Inflammatory macrophage (primary cell): Measurements from ENCODE around the gene FNDC5.
A peak's percentile ranks its signal among the peaks of the same experiment; 100 is the strongest.

Experiments
- DNase-seq, 2 donors: peaks; one replicate each; pipeline ENCODE4 v3.0.0-alpha.2; 2020 to 2022

The FNDC5 gene

GRCh38 chr1:32883338-32884031 is 12.8 kb upstream of the FNDC5 start:
- no peak for DNase-seq

- no peak for DNase-seq
Measured at GRCh38 chr1:32881871-32882850, 11.4 kb upstream of the FNDC5 start.

- DNase-seq: no peak
Measured at GRCh38 chr1:32881291-32881690, 10.6 kb upstream of the FNDC5 start.

GRCh38 chr1:32878637-32879041 is 7.9 kb upstream of the FNDC5 start:
- DNase-seq: no peak

- no peak for DNase-seq
Measured at GRCh38 chr1:32878183-32878582, 7.5 kb upstream of the FNDC5 start.

GRCh38 chr1:32877211-32878110 is 6.7 kb upstream of the FNDC5 start:
- no peak for DNase-seq

GRCh38 chr1:32876341-32877210 is 5.9 kb upstream of the FNDC5 start:
- peak; percentile 46 to 66 for DNase-seq

GRCh38 chr1:32874860-32875752 is 4.4 kb upstream of the FNDC5 start:
- no peak for DNase-seq

GRCh38 chr1:32873484-32873883 is 2.8 kb upstream of the FNDC5 start:
- no peak for DNase-seq

- DNase-seq: no peak
Measured at GRCh38 chr1:32872192-32872460, 1.4 kb upstream of the FNDC5 start.

GRCh38 chr1:32871364-32872191 is 866 bp upstream of the FNDC5 start:
- no peak for DNase-seq

GRCh38 chr1:32869923-32870614 is 643 bp downstream of the FNDC5 start:
- no peak for DNase-seq

- no peak for DNase-seq
Measured at GRCh38 chr1:32868806-32869455, 1.8 kb downstream of the FNDC5 start.

GRCh38 chr1:32868085-32868484 is 2.6 kb downstream of the FNDC5 start:
- DNase-seq: no peak

- DNase-seq: no peak
Measured at GRCh38 chr1:32867671-32868070, 3.0 kb downstream of the FNDC5 start.

GRCh38 chr1:32867151-32867550 is 3.6 kb downstream of the FNDC5 start:
- DNase-seq: no peak

- no peak for DNase-seq
Measured at GRCh38 chr1:32865639-32866405, 4.9 kb downstream of the FNDC5 start.
